ENCODE measurements around the gene LMX1A.

GRCh38 chr1:165350840-165351239, 5.7 kb downstream of the LMX1A start:
- TF ChIP-seq CTCF (IDR thresholded peaks at IDR 0.05), result no peak
- no peak for TF ChIP-seq POLR2A (IDR thresholded peaks at IDR 0.05)

Measured in prostate gland (tissue), 2 donors.